SK-N-SH treated with all-trans-retinoic acid at 6 μM for 48 hours (cell line): ENCODE data around the gene OR14C36.

ENCODE experiments used
- ARNTL ChIP-seq: fragments of 450-650 bp; formaldehyde crosslinking; IDR thresholded peaks from 2 replicates; pipeline ENCODE4 v1.5.0; 2020; ENCODE audit warnings: low read depth, mild to moderate bottlenecking, moderate library complexity, borderline replicate concordance
- ISL1 ChIP-seq: fragments of 250-450 bp; sonication (Bioruptor Pico); IDR thresholded peaks from 2 replicates; pipeline ENCODE4 v2.1.2; 2022; ENCODE audit warnings: mild to moderate bottlenecking, moderate library complexity
- PATZ1 ChIP-seq: fragments of 250-450 bp; sonication (Bioruptor Pico); IDR thresholded peaks from 2 replicates; pipeline ENCODE4 v1.8.0; 2020; ENCODE audit warnings: mild to moderate bottlenecking, moderate library complexity, borderline replicate concordance
- SNAI2 ChIP-seq: fragments of 250-450 bp; sonication (Bioruptor Pico); IDR thresholded peaks from 2 replicates; pipeline ENCODE4 v1.5.0; 2020; ENCODE audit warnings: mild to moderate bottlenecking, moderate library complexity
- TCF4 ChIP-seq: fragments of 250-450 bp; sonication (Bioruptor Pico); IDR thresholded peaks from 2 replicates; pipeline ENCODE4 v1.8.0; 2021; ENCODE audit warnings: mild to moderate bottlenecking, moderate library complexity, borderline replicate concordance
- ZFP30 ChIP-seq: fragments of 450-650 bp; formaldehyde crosslinking; IDR thresholded peaks from 2 replicates; pipeline ENCODE4 v1.5.0; 2022; ENCODE audit warnings: mild to moderate bottlenecking, moderate library complexity
- ZNF70 ChIP-seq: fragments of 450-650 bp; formaldehyde crosslinking; IDR thresholded peaks from 2 replicates; pipeline ENCODE4 v1.5.0; 2020; ENCODE audit warnings: mild to moderate bottlenecking, moderate library complexity
- TF ChIP-seq, protein P1 (sequence below): fragments of 250-450 bp; sonication (Bioruptor Pico); IDR thresholded peaks from 2 replicates; pipeline ENCODE4 v1.5.0; 2020; ENCODE audit warnings: mild to moderate bottlenecking, moderate library complexity

DNA sequence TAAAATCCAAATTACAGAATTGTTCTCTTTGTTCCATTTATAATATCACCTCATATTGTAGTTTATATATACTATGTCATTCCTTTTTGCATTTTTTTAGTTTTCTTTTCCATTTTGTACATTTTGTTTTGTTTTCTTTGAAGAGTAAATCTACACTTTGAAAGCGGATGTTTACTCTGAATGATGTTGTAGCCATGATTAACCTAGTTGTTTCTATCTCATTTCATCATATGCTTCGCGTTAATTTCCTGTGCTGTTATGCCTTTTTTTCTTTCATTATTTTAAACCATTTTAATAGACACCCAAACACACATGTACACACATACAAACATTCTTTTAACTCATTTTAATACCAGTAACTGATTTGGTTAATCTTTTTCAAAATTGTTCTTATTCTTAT lies 32.3 kb downstream of the OR14C36 start:
- TF ChIP-seq ZFP30 (CRISPR knock-in tag) (no peak), PATZ1 (no peak), ARNTL (CRISPR knock-in tag) (no peak), TCF4 (CRISPR knock-in tag) (no peak), ZNF70 (CRISPR knock-in tag) (no peak), SNAI2 (CRISPR knock-in tag) (no peak), ISL1 (no peak)
- TF ChIP-seq, protein P1, sequence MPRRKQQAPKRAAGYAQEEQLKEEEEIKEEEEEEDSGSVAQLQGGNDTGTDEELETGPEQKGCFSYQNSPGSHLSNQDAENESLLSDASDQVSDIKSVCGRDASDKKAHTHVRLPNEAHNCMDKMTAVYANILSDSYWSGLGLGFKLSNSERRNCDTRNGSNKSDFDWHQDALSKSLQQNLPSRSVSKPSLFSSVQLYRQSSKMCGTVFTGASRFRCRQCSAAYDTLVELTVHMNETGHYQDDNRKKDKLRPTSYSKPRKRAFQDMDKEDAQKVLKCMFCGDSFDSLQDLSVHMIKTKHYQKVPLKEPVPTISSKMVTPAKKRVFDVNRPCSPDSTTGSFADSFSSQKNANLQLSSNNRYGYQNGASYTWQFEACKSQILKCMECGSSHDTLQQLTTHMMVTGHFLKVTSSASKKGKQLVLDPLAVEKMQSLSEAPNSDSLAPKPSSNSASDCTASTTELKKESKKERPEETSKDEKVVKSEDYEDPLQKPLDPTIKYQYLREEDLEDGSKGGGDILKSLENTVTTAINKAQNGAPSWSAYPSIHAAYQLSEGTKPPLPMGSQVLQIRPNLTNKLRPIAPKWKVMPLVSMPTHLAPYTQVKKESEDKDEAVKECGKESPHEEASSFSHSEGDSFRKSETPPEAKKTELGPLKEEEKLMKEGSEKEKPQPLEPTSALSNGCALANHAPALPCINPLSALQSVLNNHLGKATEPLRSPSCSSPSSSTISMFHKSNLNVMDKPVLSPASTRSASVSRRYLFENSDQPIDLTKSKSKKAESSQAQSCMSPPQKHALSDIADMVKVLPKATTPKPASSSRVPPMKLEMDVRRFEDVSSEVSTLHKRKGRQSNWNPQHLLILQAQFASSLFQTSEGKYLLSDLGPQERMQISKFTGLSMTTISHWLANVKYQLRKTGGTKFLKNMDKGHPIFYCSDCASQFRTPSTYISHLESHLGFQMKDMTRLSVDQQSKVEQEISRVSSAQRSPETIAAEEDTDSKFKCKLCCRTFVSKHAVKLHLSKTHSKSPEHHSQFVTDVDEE, result no peak
